ENCODE results near the gene UPK1A.
"Not testable (repeated sequence)": the region's sequence is repeated elsewhere in the genome, so short reads cannot be mapped to it uniquely, and the experiment has no call there.

The UPK1A gene

GRCh38 chr19:35644987-35645679, 21.2 kb upstream of the UPK1A start:
- peak; percentile 55 for DNase-seq

GRCh38 chr19:35645680-35646511, 20.4 kb upstream of the UPK1A start:
- no peak for DNase-seq

GRCh38 chr19:35648017-35648961, 18.0 kb upstream of the UPK1A start, which contains the start of gene COX6B1:
Gene COX6B1 (plus strand): TSS chr19:35648323. CDS start chr19:35651244, 2,921 bp downstream.
- DNase-seq: peak; percentile 97

GRCh38 chr19:35650581-35650980, 15.7 kb upstream of the UPK1A start:
- DNase-seq: no peak

- DNase-seq: not testable (repeated sequence)
These were observed 11.5 kb upstream of the UPK1A start for GRCh38 chr19:35654828-35655227.

GRCh38 chr19:35655600-35655999, 10.7 kb upstream of the UPK1A start:
- DNase-seq: no peak

- no peak for DNase-seq
These were observed 9.6 kb upstream of the UPK1A start for GRCh38 chr19:35656700-35657099.

GRCh38 chr19:35657904-35658700, 8.2 kb upstream of the UPK1A start:
- no peak for DNase-seq

- no peak for DNase-seq
These were observed 4.3 kb upstream of the UPK1A start for GRCh38 chr19:35661995-35662340.

GRCh38 chr19:35663981-35664380, 2.3 kb upstream of the UPK1A start:
- DNase-seq: no peak

GRCh38 chr19:35665157-35665556, 1.2 kb upstream of the UPK1A start:
- DNase-seq: no peak

- no peak for DNase-seq
These were observed 713 bp upstream of the UPK1A start for GRCh38 chr19:35665604-35666003.

- no peak for DNase-seq
These were observed 3.2 kb downstream of the UPK1A start for GRCh38 chr19:35669566-35669965.

GRCh38 chr19:35669974-35670373, 3.7 kb downstream of the UPK1A start:
- no peak for DNase-seq

- no peak for DNase-seq
These were observed 4.4 kb downstream of the UPK1A start for GRCh38 chr19:35670686-35671085.

- DNase-seq: no peak
These were observed 5.5 kb downstream of the UPK1A start for GRCh38 chr19:35671818-35672217.

- peak; percentile 42 for DNase-seq
These were observed 6.9 kb downstream of the UPK1A start for GRCh38 chr19:35673121-35673804.

- no peak for DNase-seq
These were observed 9.3 kb downstream of the UPK1A start for GRCh38 chr19:35675589-35676140.

- DNase-seq: no peak
These were observed 23.5 kb downstream of the UPK1A start for GRCh38 chr19:35689836-35690235.

GRCh38 chr19:35691106-35691505, 24.8 kb downstream of the UPK1A start:
- DNase-seq: not testable (repeated sequence)

- DNase-seq: peak; percentile 69
These were observed 25.7 kb downstream of the UPK1A start for GRCh38 chr19:35692010-35692409.

Data from RPMI8226 (cell line).